NCI-H748 (cell line): ENCODE results near the gene GNAS.
"Not testable (repeated sequence)": the region's sequence is repeated elsewhere in the genome, so short reads cannot be mapped to it uniquely, and the experiment has no call there.

Source experiments
- DNase-seq: peaks from one replicate; lab custom pipeline; 2025; ENCODE audit not compliant: unreplicated experiment; lab: John Stamatoyannopoulos, UW

The GNAS gene

DNA sequence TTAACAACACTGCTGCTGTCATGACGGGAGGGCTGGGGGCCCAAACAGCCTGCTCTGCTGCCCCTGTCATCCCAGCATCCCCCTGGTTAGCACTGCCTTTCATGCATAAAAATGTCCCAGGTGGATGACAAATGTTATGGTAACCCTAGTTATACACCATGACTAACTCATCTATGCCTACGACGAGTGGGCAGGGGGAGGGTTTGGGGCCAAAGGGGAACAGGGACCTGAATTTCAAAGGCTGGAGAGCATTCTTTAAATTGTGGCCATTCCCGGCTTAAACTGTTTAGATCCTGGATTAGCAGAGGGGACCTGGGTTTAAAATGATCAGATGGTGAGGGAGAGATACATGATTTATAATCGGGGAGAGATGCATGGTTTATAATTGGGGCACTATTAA lies 26.2 kb upstream of the GNAS start:
- DNase-seq: no peak

DNA sequence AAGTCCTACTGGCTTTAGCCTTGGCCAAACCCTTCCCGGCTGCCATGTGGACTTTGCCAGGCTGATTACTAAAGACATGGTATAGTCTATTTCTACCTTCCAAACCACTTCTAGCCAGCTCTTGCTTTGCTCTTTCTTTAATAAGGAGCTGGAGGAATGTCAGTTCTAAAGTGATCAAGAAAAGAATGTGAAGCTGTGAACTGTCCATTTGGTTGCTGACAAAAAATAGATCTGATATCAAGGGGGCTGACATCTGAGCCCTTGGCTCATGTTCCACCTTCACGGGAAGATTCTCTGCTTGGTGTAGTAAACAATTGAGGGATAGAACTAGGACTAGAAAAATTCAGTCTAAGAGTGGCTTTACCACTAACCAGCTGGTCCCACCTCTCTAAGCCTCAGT lies 24.4 kb upstream of the GNAS start:
- DNase-seq: no peak

- DNase-seq: not testable (repeated sequence)
Measured at GRCh38 chr20:58828804-58829203, 23.7 kb upstream of the GNAS start.

DNA sequence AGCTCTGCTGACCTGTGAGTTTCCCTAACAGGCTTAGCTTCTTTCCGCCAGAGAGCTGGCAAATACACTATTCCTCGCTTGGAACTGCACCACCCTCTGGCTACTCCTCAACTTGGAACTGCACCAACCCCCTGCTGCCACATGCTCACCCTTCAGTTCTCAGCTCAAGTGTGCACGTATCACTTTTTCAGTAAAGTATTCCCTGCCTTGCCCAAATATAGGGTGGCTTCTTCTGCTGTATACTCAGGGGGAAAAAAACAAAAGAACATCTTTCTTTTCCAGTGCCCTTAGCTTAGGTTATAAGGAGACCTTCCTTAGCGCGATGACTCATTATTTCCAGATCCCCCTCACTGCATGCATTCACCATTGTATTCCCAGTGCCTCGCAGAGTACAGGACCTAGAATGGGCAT lies 23.0 kb upstream of the GNAS start:
- DNase-seq: no peak

DNA sequence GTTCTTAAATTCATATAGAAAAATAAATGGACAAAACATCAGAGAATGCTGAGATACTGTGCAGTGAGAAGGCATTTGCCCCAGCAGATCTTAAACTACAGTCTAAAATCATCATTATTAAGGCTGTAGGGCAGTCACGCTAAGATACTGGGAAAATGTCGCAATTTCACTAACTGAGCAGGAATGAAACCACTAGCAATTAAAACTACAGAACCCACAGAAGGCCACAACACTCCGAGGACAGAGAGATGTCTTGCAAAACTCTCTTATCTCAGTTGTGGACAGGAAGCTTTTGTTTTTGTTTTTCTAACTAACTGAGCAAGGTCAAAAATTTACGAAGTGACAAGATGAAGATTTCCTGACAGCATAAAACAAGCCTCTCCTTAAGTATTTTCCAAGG lies 20.1 kb upstream of the GNAS start:
- DNase-seq: no peak

DNA sequence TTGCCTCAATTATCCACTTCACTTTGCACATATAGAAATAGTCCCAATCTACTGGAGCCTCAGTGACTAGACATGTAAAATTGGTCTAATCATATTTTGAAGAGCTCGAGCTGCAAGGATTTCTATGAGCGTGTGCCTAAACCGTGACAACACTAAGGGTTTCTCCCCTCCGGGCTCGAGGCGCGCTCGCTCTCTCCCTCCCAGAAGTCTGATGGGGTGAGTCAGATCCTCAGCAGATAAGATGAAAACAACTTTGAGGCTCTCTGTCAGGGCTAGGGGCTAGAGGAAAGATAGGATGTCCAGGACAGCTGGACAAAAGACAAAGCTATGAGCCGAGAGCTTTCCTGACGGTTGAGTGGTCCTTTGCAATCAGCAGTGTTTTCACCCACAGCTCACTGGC lies 18.6 kb upstream of the GNAS start:
- peak; percentile 86 for DNase-seq

DNA sequence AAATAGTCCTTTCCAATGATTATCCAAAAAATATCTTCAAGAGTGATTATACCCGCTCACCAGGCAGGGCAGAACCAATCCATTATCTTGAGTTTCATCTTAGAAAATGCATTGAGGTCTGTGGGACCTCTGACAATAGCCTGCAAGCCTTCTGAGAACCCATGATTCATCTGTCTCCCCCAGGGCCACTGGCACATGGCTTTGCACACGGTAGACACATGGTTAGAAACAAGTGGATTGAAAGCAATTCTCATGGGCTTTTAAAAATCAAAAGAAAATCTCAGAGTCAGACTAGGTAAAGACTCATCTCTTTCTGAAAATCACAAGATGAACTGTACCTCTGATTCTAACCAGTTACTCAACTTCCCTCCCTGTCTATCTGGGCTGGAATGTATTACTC lies 17.3 kb upstream of the GNAS start:
- no peak for DNase-seq

DNA sequence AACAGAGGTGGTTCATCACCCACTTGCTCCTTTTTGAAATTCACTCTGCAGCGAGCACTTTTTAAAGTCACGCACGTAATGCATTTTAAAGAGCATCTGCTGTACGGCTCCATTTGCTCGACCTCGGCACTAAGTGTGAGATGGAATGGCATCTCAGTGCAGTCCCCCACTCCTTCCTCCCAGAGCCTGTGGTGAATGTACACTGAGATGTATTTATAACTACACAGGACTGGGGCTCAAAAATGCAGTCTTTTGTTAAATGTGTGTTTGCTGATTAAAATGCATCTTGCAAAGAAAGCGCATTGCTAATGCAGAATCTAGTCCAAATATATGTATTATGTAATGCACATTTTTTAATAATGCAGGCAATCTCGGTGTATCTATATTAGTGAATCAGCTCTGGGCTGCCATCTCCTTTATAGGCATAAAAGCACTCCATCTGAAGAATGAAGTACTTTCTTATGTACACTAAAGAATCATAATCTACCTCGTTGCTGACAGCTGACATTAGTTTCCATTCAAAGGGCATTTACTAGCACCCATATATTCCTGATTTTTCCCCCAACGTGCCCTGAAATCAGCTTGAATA lies 15.8 kb upstream of the GNAS start:
- DNase-seq: no peak

- no peak for DNase-seq
Measured at GRCh38 chr20:58837717-58838116, 14.8 kb upstream of the GNAS start.

GRCh38 chr20:58838174-58838573 lies 14.3 kb upstream of the GNAS start:
- no peak for DNase-seq

DNA sequence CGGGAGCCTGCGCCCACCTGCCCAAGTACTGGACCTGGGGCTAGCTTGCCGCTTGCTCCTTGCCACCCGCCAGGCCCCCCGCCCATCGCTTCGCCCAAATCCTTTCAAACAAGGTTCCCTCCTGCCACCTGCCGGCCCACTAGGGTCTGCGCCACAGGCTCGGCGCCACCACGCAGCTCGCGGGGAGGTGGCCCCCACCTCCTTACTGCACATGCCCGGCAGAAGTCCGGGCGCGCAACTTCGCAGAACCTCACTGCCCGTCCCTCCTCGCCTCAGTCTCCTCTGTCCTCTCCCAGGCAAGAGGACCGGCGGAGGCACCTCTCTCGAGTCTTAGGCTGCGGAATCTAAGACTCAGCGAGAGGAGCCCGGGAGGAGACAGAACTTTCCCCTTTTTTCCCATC lies 13.0 kb upstream of the GNAS start:
- DNase-seq: no peak

- DNase-seq: no peak
Measured at GRCh38 chr20:58839991-58840747, 12.3 kb upstream of the GNAS start.

GRCh38 chr20:58840816-58841538 lies 11.5 kb upstream of the GNAS start:
- no peak for DNase-seq

- DNase-seq: no peak
Measured at GRCh38 chr20:58841539-58842264, 10.8 kb upstream of the GNAS start.

DNA sequence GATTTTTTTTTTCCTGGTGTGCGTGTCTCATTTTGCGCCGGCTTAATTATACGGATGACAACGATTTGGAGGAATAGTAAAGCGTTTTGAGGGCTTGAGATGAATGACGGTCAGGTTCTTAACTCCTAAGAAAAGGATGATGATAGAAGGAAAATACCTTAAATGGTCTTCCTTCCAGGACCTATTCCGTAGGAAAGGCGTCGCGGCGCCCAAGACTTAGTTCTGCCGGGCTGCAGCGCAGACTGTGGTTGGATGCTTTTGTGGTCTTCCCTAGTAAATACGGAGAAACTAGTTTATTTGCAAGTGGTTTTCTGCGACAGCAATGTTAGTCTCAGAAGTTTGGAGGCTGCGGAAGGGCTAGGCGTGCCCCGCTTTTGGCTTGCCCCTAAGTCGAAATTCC lies 10.2 kb upstream of the GNAS start:
- DNase-seq: no peak

GRCh38 chr20:58843128-58843556 lies 9.4 kb upstream of the GNAS start:
- DNase-seq: no peak

DNA sequence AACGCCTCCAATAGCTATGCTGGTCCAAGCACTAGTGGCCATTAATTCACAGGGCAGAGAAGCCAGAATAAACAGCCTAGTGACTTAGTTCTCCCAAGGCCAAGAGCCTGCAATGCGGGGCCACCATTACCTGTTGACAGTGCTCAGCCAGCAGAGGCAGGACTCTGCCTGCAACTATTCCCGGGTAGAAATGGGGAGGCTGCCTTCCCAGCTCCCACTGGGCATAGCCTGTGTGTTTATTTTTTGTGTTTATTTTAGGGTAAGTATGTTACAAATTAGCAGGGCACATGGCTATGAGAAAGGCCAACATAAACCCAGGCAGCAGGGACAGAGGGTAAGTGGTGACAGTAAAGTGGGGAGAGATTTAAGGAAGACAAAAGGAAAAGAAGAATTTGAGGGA lies 6.8 kb upstream of the GNAS start:
- no peak for DNase-seq

- no peak for DNase-seq
Measured at GRCh38 chr20:58847463-58847862, 5.1 kb upstream of the GNAS start.

DNA sequence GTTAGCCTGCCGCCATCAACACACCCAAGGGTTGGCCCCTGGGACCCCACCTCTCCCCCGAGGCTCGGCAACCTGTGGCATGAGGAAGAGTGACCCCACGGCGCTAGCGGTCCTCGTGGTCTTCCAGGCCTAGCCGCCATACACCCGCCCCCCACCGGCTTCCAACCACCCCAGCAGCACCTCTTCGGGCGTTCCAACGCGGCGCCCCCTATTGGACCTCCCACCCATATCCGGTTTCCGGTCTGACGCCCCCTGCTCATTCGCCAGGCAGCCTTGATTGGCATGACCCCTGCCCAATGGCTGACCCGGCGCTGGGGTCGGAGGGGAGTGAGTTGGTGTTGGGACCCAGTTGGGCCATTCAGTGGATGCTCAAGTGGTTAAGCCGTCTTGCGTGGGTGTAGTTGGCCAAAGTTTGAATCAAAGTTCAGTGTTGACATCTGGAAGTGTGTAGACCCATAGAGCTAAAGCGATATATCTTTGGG lies 1.8 kb upstream of the GNAS start, which contains the start of gene GNAS-AS1:
Gene GNAS-AS1 (minus strand): TSS at position 210 of the 482 bp plus-strand sequence.
- DNase-seq: peak; percentile 79

DNA sequence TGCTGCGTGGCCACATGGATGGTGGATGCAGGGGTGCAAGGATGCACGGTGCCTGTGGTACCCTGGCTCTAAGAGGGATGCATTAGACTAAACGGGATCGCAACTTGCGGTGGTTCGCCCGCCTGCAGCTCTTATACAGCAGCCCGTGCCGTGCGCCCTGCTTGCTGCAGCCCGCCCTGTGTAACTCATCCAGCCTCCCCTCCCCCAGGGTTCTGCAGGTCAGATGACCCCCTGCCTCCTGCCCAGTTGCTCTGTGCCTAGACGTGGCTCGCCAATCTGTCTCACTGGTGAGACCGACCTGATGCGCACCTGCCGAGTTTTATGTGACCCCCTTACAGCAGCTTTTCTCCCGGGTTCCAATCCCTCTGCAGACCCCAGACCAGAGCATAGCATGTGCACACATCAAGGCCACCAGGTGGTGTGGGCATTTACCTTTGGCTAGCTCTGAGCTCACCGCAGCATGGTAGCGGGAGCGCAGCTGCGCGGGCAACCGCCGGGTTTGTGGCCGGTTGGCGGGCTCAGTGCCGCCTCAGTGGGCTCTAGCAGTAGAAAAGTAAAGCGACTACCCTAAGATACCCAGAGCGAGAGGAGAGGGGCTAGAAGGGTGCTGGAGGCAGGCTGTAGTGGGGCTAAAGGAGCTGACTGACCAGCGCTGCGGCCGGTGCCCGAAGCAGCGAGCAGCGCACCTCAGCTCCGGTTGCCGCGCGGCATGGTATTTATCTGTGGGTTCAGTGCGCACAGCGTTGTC lies 1.1 kb upstream of the GNAS start:
- DNase-seq: no peak
